ENCODE measurements around the gene OPA3.

OPA3 gene

DNA sequence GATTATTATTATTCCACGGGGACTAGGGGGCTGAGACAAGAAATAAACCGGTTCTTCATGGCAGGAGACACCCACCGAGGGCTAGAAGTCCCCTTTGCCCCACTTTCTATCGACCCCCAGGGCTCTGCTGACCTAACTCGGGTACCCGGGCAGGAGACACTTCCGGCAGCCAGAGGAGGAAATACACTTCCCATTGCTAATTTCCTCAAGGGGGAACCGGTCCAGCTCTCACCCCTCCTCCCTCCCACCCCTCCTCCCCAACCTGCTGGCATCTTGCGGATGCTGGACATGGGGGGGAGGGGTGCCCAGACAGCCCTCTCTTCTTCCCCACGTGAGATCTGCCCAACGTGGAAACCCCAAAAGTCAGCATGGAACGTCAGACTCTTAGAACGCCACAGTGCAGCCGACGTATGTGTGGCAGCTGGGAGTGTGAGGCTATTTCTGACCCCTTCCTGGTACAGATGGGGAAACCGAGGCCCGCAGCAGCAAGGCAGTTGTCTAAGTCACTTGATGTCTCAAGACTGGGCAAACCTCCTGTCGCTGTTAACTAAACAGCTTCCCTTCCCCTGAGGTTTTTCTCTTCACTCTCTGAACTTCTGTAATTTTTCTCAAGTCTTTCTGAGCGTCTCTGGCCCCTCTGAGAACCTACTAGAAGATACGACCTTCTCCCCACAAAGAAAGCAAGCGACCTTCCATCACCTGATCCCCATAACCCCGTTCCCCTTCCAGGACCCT lies 13.8 kb upstream of the OPA3 start:
- DNase-seq (ENCODE audit: low spot score) = peak; percentile 21

DNA sequence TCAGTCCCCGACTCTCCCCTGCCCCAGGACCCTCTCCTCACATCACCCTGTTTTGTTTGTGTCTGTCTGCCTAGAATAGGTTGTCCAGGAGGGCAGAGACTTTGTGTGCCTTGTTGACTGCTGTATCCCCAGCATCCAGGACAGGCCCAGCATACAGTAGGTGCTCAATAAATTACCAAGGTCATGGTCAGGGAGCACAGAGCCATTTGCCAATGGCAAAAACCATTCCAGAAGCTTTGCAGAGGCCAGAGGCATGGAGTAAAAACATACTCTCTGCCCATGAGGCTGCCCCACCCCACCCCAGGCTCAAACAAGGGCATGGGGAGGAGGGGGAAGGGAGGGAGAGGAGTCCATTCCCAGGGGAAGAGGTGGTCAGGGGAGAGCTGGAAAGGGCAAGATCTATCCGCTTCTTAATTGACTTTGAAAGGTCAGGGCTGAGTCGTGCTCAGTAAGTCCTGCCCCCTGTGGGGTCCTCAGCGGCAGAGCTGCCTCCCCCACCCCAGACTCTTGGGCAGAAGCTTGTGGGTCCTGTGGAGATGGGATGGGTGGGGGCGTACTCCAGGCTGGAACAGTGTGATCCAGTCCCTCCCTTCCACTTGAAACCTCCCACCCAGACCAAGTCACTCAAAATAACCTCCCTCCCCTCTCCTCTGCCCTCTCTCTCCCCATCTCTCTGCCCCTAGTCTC lies 13.0 kb upstream of the OPA3 start:
- DNase-seq (ENCODE audit: low spot score) = no peak

DNA sequence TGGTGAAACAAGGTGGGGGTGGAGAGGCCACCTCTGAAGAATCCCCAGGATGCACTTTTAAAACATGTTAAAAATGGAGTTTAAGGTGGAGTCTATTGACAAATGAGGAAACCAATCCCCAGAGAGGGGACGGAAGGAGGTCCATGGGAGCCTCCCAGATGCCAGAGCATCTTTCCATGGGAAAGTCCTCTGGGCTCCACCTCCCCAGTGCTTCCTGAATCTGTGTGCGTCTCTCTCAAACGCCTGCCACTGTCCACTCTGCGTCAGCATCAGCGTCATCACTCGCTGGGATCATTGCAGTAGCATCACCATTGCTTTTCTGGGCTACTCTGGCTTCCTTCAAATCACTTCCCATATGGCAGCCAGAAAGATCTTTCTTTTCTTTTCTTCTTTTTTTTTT lies 11.2 kb upstream of the OPA3 start:
- no peak for DNase-seq (ENCODE audit: low spot score)

DNA sequence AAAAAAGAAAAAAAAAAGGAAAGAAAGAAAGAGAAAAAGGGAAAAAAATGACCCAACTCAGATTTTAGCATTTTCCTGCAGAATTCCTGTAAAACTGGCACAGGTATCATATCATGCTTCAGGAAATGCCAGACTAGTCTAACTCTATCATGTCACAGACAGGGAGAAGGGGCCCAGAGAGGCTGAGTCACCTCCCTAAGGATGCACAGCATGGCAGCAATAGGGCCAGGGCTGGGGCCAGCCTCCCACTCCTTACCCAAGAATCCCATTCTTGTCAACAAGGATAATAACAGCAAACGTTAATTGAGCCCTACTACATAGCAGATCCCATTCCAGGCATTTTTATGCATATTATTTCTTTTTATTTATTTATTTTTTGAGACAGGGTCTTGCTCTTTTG lies 8.9 kb upstream of the OPA3 start:
- no peak for DNase-seq (ENCODE audit: low spot score)

DNA sequence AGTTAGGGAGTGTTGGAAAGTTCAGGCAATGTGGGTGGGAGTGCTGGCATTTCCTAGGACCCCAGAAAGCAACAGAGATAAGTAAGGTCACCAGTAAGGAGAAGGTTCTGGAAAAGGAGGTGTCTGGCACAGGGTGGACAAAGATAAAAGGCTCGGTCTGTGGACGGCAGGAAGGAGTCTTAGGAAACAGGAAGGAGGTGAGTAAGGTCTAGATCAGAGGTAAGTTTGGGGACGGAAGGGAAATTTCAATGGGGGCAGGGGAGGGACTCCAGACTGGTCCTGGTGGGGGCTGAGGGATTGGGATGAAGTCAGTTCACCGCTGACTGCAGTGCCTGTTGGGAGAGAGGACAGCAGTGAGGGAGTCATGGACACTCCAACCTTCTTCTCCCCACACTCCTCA lies 7.8 kb upstream of the OPA3 start:
- DNase-seq (ENCODE audit: low spot score) = no peak

DNA sequence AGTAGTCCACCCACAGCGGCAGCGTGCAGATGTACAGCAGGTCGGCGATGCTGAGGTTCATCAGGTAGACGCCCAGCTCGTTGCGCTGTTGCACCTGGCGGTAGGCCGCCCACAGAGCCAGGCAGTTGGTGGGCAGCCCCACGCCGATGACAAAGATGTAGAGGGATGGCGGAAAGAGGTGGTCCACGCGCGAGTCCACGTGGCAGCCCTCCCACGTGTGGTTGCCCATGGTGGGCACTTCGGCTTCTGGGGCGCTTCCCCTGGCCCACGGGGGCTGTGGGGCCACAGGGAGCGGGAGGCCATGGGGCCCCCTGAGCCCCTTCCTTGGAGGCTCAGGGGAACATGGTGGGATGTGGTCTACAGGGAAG lies 7.0 kb upstream of the OPA3 start:
- DNase-seq (ENCODE audit: low spot score) = no peak

DNA sequence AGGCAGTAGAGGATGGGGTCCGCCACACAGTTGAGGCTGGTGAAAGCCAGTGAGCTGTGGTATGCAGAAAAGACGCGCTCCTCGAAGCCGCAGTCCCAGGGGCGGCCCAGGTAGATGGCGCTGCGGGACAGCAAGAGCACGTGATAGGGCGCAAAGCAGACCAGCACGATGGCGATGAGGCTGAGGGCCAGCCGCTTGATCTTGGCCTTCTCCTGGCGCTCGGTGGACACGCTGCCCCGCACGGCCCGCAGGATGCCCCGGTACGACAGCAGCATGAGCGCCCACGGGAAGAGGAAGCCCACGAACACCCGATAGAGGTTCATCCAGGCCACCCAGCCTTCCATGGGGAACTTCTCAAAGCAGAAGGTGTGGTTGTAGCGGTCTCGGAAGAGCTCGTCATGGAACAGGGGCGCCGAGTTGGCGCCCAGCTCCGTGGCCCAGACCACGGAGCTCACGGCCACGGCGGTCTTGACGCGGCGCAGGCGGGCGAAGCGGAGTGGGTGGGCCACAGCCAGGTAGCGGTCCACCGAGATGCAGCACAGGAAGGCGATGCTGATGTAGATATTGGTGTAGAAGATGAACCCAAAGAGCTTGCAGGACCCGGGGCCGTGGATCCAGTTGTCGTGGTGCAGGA lies 6.5 kb upstream of the OPA3 start:
- DNase-seq (ENCODE audit: low spot score) = peak; percentile 26

DNA sequence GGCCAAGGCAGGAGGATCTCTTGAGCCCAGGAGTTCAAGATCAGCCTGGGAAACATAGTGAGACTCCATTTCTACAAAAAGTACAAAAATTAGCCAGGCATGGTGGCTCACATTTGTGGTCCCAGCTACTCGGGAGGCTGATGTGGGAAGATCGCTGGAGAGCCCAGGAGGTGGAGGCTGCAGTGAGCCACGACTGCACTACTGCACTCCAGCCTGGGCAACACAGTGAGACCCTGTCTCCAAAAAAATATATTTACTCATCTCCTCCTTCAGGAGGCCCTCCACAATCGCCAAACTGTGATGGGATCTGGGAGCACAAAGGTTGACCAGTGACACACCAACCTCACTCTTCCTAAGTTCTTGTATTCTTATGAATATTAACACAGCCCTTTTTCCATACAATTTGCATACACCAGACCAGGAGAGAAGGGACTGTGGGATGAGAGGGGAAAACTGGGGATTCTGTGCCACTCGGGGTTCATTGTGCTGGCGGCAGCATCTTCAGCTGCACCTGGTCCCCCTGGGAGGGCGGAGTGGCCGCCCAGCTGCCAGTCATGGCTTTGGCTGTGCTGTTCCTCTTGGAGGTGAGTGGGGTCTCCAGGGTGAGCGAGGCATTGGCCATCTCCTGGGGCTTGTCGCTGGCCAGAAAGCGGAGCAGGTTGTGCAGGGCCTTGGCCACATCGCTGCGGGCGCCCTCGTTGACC lies 5.8 kb upstream of the OPA3 start:
- no peak for DNase-seq (ENCODE audit: low spot score)

DNA sequence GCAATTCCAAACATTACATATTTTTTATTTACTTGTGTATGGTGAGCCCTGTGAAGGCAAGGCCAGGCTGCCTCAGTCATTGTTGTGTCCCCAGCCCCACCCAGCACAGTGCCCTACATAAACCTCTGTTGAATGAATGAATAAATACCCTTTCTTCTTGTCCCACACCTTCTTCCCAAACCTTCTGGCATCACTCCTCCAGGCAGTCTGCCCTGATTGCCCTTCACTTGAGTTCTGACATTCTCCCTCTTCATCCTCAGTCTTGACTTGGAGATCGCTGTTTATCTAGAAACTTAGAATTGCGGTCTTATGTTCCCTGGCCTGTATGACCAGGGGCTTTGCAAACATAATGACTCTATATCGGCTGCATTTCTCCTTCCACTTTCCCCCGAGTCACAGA lies 5.2 kb upstream of the OPA3 start:
- DNase-seq (ENCODE audit: low spot score) = no peak

DNA sequence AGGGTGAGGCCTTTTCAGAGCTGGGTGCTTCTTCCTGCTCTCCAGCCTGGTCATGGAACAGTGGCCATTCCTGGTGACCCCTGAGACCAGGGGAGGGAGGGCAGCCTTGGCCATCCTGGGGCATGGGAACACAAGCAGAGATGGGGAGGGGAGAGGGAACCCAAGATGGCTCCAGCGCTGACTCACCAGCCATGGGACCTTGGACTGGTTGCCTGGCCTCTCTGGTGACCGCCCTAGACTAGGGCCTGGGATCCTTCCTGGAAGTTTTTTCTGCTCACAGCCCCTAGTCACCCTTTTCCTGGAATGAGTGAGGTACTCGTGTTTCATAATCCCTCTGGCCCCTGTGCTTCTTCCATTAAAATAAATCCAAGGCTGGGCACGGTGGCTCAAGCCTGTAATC lies 3.3 kb upstream of the OPA3 start:
- no peak for DNase-seq (ENCODE audit: low spot score)

DNA sequence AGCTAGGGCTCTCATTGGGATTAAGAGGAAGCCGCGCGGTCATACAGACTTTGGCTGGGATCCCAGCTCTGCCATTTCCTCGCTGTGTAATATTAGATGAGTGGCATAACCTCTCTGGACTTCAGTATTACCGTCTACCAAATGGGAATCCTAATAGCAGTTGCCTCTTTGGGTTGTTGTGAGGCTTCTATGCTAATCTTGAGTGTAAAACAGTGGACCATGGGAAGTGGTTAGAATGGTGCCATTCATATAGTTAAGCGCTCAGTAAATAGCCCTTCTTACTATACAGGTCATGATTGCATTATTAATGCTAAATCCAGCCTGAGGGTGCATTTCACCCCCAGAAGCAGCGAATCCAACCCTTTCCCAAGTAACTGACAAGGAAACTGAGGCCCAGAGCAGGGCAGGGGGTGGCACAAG lies 566 bp upstream of the OPA3 start:
- DNase-seq (ENCODE audit: low spot score) = no peak

DNA sequence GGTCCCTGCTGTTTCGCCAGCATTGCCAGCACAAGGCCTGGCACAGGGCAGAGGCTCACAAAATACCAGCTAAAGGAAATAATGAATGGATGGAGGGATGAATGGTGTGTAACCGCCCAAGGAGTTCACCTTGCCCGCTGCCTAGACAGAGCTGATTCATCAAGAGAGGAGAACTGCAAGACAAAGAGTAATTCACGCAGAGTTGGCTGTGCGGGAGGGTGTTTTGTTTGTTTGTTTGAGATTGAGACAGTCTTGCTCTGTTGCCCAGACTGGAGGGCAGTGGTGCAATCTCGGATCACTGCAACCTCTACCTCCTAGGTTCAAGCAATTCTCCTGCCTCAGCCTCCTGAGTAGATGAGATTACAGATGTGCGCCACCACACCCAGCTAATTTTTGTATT lies 3.0 kb downstream of the OPA3 start:
- DNase-seq (ENCODE audit: low spot score) = no peak

DNA sequence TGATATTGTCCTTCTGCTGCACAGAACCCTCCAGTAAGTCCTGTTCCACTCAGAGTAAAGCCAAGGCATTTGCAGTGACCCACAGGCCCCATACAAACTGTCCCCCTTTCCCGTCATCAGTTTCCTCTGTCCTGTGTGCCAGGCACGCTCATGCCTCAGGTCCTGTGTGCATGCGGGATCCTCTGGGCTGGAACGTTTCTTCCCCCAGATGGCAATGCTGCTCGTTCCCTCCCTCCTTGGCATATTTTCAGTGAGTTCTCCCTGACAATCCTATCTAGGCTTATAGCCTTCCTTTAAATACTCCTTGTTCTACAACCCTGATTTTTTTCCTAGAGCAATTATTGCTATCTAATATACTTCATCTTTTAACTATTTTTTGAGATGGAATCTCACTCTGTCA lies 5.7 kb downstream of the OPA3 start:
- DNase-seq (ENCODE audit: low spot score) = peak; percentile 39

DNA sequence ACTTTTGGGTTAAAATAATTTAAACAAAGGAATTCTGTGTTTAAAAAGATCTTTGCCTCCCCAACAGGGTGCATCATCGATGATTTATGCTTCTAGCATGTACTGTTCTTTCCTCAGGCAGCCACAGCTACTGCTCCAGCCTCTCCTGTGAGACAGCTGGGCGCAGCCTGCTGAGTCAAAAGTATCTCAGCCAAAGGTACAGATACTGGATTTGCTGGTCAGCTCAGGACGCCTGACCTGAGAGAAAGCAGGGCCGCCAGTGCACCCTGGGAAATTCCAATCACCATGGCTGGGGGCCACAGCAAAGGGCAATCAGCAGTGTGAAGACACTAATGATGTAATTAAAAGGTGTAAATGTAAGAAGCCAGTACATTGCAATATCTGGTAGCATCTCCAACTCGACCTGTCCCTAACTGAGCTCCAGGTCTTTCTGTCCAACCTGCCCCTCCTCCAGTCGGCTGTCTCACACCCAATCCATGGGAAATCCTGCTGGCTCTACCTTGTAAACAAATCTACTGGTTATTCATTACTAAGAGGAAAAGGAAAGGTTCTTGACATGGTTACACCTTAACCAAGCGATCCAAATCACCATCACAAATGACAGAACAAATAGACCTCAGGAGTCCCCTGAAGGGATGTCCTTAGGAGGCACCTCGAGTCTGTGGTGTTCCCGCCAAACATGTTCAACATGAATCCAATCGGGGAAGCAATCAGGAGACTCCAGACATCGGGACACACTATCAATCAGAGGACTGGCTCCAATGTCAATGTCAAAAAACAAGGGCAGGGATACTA lies 7.3 kb downstream of the OPA3 start:
- DNase-seq (ENCODE audit: low spot score) = peak; percentile 89

DNA sequence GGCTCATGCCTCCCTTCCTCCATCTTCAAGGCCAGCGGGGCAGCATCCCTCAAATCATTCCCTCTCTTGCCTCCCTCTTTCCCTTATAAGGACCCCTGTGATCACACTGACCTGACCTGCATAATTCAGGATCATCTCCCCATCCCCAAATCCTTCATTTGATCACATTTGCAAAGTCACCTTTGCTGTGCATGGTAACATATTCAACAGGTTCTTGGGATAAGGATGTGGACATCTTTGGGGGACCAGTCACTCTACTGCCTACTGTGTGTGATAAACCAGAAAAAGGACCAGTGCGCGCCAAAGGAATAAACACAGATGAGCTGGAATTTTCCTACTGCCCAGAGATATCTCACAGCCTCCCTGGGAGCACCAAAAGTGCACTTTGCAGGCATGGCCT lies 7.9 kb downstream of the OPA3 start:
- DNase-seq (ENCODE audit: low spot score) = no peak

DNA sequence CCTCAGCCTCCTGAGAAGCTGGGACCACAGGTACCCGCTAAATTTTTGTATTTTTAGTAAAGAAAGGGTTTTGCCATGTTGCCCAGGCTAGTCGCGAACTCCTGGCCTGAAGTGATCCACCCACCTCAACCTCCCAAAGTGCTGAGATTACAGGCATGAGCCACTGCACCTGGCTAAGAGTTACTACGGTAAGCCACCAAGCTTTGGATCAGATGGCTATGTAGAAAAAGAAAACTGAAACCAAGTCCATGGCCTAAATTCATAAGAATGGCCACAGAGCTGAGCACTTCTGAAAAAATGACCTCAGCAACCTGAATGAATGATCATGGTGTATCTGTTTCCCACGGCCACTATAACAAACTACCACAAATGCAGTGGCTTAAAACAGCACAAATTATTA lies 9.4 kb downstream of the OPA3 start:
- no peak for DNase-seq (ENCODE audit: low spot score)

DNA sequence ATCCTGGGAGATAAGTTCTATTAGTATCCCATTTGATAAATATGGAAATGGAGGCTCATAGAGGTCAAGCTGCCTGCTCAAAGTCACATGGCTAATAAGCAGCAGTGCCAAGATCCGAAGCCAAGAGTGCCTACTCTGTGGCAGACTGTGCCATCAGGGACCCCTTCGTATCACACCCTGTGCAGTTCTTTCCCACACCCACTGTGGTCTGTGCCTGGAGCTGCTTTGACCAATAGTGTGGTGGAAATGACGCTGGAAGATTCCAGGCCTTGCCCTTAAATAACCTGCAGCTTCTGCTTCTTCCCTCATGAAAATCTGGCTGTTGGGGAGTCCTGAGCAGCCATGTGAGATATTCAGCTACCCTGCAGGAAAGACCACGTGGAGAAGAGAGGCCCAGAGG lies 10.1 kb downstream of the OPA3 start:
- DNase-seq (ENCODE audit: low spot score) = no peak

DNA sequence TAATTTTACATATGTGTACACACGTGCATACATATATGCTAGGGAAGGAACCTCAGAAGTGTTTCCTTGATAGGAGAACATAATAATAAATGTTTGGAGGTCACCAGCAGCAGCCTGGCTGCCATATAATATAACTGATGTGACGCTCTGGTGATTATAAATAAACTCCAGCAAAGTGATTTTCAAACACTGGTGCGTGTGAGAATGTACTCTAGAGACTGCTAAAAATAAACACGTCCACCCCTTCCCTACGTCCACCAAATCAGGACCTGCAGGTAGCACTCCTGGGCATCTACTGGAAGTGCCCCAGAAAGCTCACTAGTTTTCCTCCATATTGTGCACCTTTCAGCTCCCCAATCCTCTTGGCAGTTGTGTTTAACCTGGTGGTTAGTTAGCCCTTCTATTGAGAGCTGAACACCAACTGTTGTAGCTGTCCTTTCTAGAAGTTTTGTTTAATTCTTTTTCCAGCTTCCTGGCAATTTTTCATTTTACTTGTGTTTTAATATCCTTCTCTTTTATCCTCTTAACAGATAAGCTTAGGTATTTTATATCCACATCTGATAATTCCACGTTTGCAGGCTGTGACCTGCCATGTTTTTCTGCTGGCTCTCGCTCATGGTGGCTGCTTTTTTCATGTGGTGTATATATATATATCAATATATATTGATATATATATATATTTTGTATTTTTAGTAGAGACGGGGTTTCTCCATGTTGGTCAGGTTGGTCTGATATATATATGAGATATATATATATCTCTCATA lies 13.0 kb downstream of the OPA3 start:
- no peak for DNase-seq (ENCODE audit: low spot score)

DNA sequence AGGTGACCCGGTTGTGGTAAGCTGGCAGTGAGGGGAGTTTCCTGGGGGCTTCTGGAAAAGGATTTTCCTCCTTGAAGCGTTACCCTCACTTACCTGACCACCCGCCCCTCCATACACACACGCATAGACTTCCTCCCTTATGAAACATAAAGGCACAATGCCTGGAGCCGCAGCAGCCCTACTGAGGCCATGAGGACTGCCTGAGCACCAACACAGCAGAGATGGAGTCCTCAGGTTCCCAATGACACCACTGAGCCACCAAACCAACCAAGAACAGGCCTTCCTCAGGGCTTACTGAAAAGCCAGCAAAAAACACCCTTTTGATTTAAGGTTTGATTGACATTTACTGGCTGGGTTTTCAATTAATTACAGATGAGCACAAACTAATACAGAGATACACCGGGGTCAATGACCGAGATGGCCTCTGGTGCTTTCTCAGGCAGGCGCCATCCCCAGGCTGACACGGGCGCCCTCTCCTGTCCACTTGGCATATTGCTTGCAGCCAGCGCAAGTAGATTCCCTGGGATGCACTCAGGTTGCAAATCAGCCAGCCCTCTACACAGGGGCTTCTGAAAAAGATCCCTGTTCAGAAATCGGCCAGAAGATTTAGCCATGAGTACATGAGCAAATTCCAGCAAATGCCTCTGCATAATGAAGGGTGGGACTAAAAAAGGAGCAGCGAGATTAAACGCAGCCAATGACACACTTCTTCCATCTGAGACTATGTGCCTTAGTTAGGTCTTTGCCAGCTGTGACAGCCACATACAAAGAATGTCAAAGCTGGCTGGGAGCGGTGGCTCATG lies 14.8 kb downstream of the OPA3 start:
- DNase-seq (ENCODE audit: low spot score) = peak; percentile 68

DNA sequence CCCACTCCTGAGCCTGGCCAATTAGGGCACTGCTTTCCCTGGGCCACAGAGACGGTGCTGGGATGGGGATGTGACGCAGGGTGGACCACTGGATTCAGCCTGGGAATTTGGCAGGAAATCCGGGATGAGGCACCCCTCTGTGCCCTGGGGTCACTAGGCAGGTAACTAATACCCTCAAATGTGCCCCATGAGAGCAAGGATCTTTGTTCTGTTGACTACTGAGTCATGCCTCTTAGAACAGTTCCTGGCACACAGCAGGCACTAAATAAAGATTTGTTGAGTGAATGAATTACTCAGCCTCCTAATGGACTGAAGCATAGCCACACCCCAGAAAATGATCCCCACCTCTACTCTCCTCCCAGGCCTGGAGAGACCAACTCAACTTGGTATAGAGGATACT lies 15.9 kb downstream of the OPA3 start:
- DNase-seq (ENCODE audit: low spot score) = peak; percentile 57

DNA sequence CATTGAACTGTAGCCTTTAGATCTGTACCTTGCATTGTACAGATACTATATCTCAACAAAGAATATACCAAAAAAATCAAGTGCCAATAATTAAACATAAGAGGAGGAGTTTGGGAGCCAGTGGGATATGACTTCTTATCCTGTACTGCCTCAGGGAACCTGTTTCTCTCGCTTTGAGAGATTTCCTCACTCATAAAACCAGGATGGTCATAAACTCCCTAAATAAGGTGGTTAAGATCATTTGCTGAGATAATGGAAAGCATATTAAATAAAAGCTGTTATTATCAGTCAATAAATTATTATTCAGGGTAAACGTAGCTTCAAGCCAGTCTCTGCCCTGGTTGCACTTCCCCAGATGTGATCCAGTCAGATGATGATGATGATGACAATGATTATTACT lies 17.0 kb downstream of the OPA3 start:
- DNase-seq (ENCODE audit: low spot score) = no peak
